Stomach (tissue), 4 donors: ENCODE data around the gene POLA1.

Source experiments
- EP300 ChIP-seq: sonication (generic); formaldehyde crosslinking; IDR thresholded peaks from one replicate; pipeline ENCODE4 v1.6.1; 2017; ENCODE audit warnings: antibody characterized with exemption
- POLR2A ChIP-seq, 4 donors: fragments of 450-650 bp; IDR thresholded peaks; one replicate each; pipeline ENCODE4 v1.6.1; 2016; ENCODE audit warnings: antibody characterized with exemption in 4 of 4, control low read depth in 2 of 4, mild to moderate bottlenecking in 1 of 4, moderate library complexity in 1 of 4
- POLR2AphosphoS5 ChIP-seq, 3 donors: sonication (generic); formaldehyde crosslinking; IDR thresholded peaks; one replicate each; pipeline ENCODE4 v1.6.1; 2016; ENCODE audit warnings: antibody characterized with exemption in 3 of 3
- TF ChIP-seq, protein P1 (sequence below), 7 experiments: fragments of 450-650 bp in 4 of 7; fragments of 200-600 bp in 3 of 7; sonication (generic) in 3 of 7; IDR thresholded peaks; one replicate each; pipeline ENCODE4 v1.5.1; 2016 to 2019; ENCODE audit warnings: antibody characterized with exemption in 7 of 7, control low read depth in 2 of 7, mild to moderate bottlenecking in 1 of 7

GRCh38 chrX:24777660-24778059, 83.9 kb downstream of the POLA1 start:
- TF ChIP-seq, protein P1, sequence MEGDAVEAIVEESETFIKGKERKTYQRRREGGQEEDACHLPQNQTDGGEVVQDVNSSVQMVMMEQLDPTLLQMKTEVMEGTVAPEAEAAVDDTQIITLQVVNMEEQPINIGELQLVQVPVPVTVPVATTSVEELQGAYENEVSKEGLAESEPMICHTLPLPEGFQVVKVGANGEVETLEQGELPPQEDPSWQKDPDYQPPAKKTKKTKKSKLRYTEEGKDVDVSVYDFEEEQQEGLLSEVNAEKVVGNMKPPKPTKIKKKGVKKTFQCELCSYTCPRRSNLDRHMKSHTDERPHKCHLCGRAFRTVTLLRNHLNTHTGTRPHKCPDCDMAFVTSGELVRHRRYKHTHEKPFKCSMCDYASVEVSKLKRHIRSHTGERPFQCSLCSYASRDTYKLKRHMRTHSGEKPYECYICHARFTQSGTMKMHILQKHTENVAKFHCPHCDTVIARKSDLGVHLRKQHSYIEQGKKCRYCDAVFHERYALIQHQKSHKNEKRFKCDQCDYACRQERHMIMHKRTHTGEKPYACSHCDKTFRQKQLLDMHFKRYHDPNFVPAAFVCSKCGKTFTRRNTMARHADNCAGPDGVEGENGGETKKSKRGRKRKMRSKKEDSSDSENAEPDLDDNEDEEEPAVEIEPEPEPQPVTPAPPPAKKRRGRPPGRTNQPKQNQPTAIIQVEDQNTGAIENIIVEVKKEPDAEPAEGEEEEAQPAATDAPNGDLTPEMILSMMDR (IDR thresholded peaks at IDR 0.05): no peak
- no peak for TF ChIP-seq POLR2AphosphoS5 (IDR thresholded peaks at IDR 0.05)
- TF ChIP-seq POLR2A (IDR thresholded peaks at IDR 0.05): no peak
- TF ChIP-seq EP300: no peak
